ENCODE measurements around the gene ZNF534. TPM values are rescaled to one million over a fixed set of nuclear protein-coding genes. Genes with fewer than 3 reads are reported as not detected.
"Not testable (repeated sequence)": the region's sequence is repeated elsewhere in the genome, so short reads cannot be mapped to it uniquely, and the experiment has no call there.

Gene ZNF534
- polyA plus RNA-seq, 1 donor = 1.2 TPM

- no peak for DNase-seq
Measured at GRCh38 chr19:52494518-52494917, 65.6 kb downstream of the ZNF534 start.

- no peak for DNase-seq
Measured at GRCh38 chr19:52498571-52498970, 69.6 kb downstream of the ZNF534 start.

- not testable (repeated sequence) for DNase-seq
Measured at GRCh38 chr19:52500474-52500873, 71.5 kb downstream of the ZNF534 start.

DNA sequence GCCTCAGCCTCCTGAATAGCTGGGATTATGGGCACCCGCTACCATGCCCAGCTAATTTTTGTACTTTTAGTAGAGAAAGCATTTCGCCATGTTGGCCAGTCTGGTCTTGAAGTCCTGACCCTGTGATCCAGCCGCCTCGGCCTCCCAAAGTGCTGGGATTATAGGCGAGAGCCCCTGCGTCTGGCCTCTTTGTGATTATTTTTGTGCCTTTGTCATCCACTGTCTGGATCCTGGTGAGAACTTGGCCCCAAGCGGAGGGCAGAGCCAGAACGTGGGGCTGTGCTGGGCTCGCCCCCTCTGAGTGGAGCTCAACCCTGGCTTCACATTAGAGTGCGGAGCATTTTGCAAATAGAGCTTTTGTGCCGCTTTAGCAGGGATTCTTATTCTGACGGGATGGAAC lies 72.0 kb downstream of the ZNF534 start:
- not testable (repeated sequence) for DNase-seq

Other genes starting within 250 kb of the ZNF534 start
- 396 TPM for gene PPP2R1A, start 239.1 kb upstream of the ZNF534 start, polyA plus RNA-seq (ENCODE audit: insufficient read length)
- 22.0 TPM for gene ZNF766, start 159.6 kb upstream of the ZNF534 start, polyA plus RNA-seq (ENCODE audit: insufficient read length)
- gene ZNF480, start 132.0 kb upstream of the ZNF534 start, polyA plus RNA-seq (ENCODE audit: insufficient read length) = 18.3 TPM
- 14.9 TPM for gene ZNF610, start 92.9 kb upstream of the ZNF534 start, polyA plus RNA-seq (ENCODE audit: insufficient read length)
- 31.7 TPM for gene ZNF880, start 59.2 kb upstream of the ZNF534 start, polyA plus RNA-seq (ENCODE audit: insufficient read length)
- gene ZNF528, start 31.3 kb upstream of the ZNF534 start, polyA plus RNA-seq (ENCODE audit: insufficient read length) = 63.3 TPM
- 7.9 TPM for gene ZNF578, start 24.4 kb downstream of the ZNF534 start, polyA plus RNA-seq (ENCODE audit: insufficient read length)
- 23.9 TPM for gene ZNF808, start 98.5 kb downstream of the ZNF534 start, polyA plus RNA-seq (ENCODE audit: insufficient read length)
- gene ZNF701, start 141.1 kb downstream of the ZNF534 start, polyA plus RNA-seq (ENCODE audit: insufficient read length) = 23.3 TPM
- 146 TPM for gene ZNF83, start 209.2 kb downstream of the ZNF534 start, polyA plus RNA-seq (ENCODE audit: insufficient read length)